Colonic mucosa (tissue), 4 donors: ENCODE measurements around the gene PLD6. TPM values are rescaled to one million over a fixed set of nuclear protein-coding genes. Genes with fewer than 3 reads are reported as not detected.
"Not testable (repeated sequence)": the region's sequence is repeated elsewhere in the genome, so short reads cannot be mapped to it uniquely, and the experiment has no call there.

Experiments
- DNase-seq: peaks from one replicate; pipeline ENCODE4 v3.0.0-alpha.2; 2020
- H3K27ac ChIP-seq: fragments of 200-600 bp; one replicate; pipeline ENCODE4 v1.8.0; 2021
- H3K27me3 ChIP-seq: fragments of 200-600 bp; one replicate; pipeline ENCODE4 v1.8.0; 2021
- H3K36me3 ChIP-seq: fragments of 200-600 bp; one replicate; pipeline ENCODE4 v1.8.0; 2021
- H3K4me1 ChIP-seq: fragments of 200-600 bp; one replicate; pipeline ENCODE4 v1.8.0; 2021; ENCODE audit warnings: mild to moderate bottlenecking
- H3K4me3 ChIP-seq: fragments of 200-600 bp; one replicate; pipeline ENCODE4 v1.8.0; 2021
- H3K9ac ChIP-seq, 2 donors: one replicate each; pipeline ENCODE4 v1.7.0; 2013; ENCODE audit warnings: control low read depth in 2 of 2, low read depth in 2 of 2, low read length in 2 of 2
- H3K9me3 ChIP-seq: fragments of 200-600 bp; one replicate; pipeline ENCODE4 v1.8.0; 2021
- CTCF ChIP-seq: fragments of 200-600 bp; IDR thresholded peaks from one replicate; pipeline ENCODE4 v1.8.0; 2022; ENCODE audit warnings: antibody characterized with exemption, mild to moderate bottlenecking
- intact Hi-C: fragments of 100-400 bp; cut with DNase I; formaldehyde crosslinking; loops from one replicate; pipeline ENCODE4 v1.14.1; 2022
- total RNA-seq, 2 donors: library from RNA; stranded (reverse); fragmentation: NEBNext Ultra II Directional in 1 of 2; extraction: Animal tissue kit (Norgen Biotek cat#: 25700) in 1 of 2; gene quantifications; one replicate each; pipeline ENCODE4 v1.2.1, GENCODE V29; 2021
- donor health status: healthy.
- donor health status: DM: no; HTN: no; CAD: no.
- donor health status: DM: no; HTN: no; CAD: no.

The PLD6 gene
- total RNA-seq = 1 to 10 TPM; 1.3 to 1.4 TPM

GRCh38 chr17:17206124-17206912 lies at the start of gene PLD6:
TSS of gene PLD6 (minus strand) at chr17:17206333. CDS start at chr17:17206286, 47 bp downstream.
- H3K27ac ChIP-seq = peak within 1 kb of the TSS; percentile 62
- H3K27me3 ChIP-seq = no peaks in the 10 kb centered on the region
- intact Hi-C loops = no loop called here
- peak within 1 kb of the TSS; percentile 44 for H3K4me3 ChIP-seq
- TF ChIP-seq CTCF = no peak
- no peaks in the 10 kb centered on the region for H3K4me1 ChIP-seq
- H3K36me3 ChIP-seq = no peaks in the 10 kb centered on the region
- H3K9me3 ChIP-seq = no peaks in the 10 kb centered on the region
- peak within 1 kb of the TSS; percentile 77 to 91 for H3K9ac ChIP-seq
- DNase-seq = peak; percentile 90

GRCh38 chr17:17255689-17256088 lies 49.6 kb upstream of the PLD6 start:
- H3K27ac ChIP-seq, intact Hi-C loops, H3K4me3 ChIP-seq, H3K4me1 ChIP-seq, DNase-seq, H3K9ac ChIP-seq, H3K9me3 ChIP-seq, H3K27me3 ChIP-seq: not testable (repeated sequence)
- H3K36me3 ChIP-seq = peaks cover 11% of the 10 kb centered on the region

- no peaks in the 10 kb centered on the region for H3K4me1 ChIP-seq
- intact Hi-C loops = no loop called here
- no peaks in the 10 kb centered on the region for H3K27me3 ChIP-seq
- no peak overlapping the region for H3K27ac ChIP-seq
- no peak for DNase-seq
- TF ChIP-seq CTCF = no peak
- H3K4me3 ChIP-seq = no peak overlapping the region
- H3K9ac ChIP-seq = no peak overlapping the region
- H3K36me3 ChIP-seq = peaks cover 4% of the 10 kb centered on the region
- H3K9me3 ChIP-seq = no peaks in the 10 kb centered on the region
Measured at GRCh38 chr17:17254036-17254435, 47.9 kb upstream of the PLD6 start.

GRCh38 chr17:17253406-17253805 lies 47.3 kb upstream of the PLD6 start:
- DNase-seq = no peak
- Histone ChIP-seq H3K4me1 (no peaks in the 10 kb centered on the region), H3K27me3 (no peaks in the 10 kb centered on the region), H3K4me3 (no peak overlapping the region), H3K9ac (no peak overlapping the region), H3K36me3 (peaks cover 4% of the 10 kb centered on the region), H3K9me3 (no peaks in the 10 kb centered on the region), H3K27ac (no peak overlapping the region)
- intact Hi-C loops = no loop called here
- no peak for TF ChIP-seq CTCF

GRCh38 chr17:17252149-17252661 lies 46.1 kb upstream of the PLD6 start:
- Histone ChIP-seq H3K9ac (no peak overlapping the region), H3K9me3 (no peaks in the 10 kb centered on the region), H3K27ac (no peak overlapping the region), H3K4me3 (no peak overlapping the region), H3K27me3 (no peaks in the 10 kb centered on the region), H3K36me3 (no peaks in the 10 kb centered on the region), H3K4me1 (no peaks in the 10 kb centered on the region)
- intact Hi-C loops = no loop called here
- DNase-seq = no peak
- TF ChIP-seq CTCF = no peak

- no peak for TF ChIP-seq CTCF
- no peak for DNase-seq
- Histone ChIP-seq H3K36me3 (no peaks in the 10 kb centered on the region), H3K9me3 (no peaks in the 10 kb centered on the region), H3K9ac (no peak overlapping the region), H3K27ac (no peak overlapping the region), H3K4me1 (no peaks in the 10 kb centered on the region), H3K4me3 (no peak overlapping the region), H3K27me3 (no peaks in the 10 kb centered on the region)
- intact Hi-C loops = no loop called here
Measured at GRCh38 chr17:17246879-17247278, 40.7 kb upstream of the PLD6 start.
